IPS-11a (cell line): ENCODE data around the gene CFAP99.

Experiments used
- H3K4me3 ChIP-seq: one replicate; pipeline ENCODE4 v1.5.1; 2013; ENCODE audit warnings: low read depth, low read length, control low read depth

CFAP99 gene

DNA sequence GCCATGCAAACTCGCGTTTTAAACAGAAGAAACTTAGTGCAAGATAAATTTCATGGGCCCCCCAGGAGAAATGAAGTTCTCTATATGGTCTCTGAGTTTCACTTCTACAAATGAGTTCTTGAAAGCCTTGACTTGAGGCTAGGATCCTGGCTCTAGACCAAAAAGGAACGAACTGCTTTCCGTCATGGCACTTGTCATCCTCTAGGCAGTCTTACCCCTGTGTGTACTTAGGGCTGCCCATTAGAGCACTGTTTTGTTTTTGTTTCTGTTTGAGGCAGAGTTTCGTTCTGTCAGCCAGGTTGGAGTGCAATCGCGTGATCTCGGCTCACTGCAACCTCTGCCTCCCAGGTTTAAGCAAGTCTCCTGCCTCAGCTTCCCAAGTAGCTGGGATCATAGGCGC is 79.2 kb downstream of the CFAP99 start:
- no peak overlapping the region for H3K4me3 ChIP-seq

GRCh38 chr4:2500547-2500946 is 81.8 kb downstream of the CFAP99 start:
- H3K4me3 ChIP-seq, result no peak overlapping the region

GRCh38 chr4:2501034-2501594 is 82.4 kb downstream of the CFAP99 start:
- no peak overlapping the region for H3K4me3 ChIP-seq

- no peak overlapping the region for H3K4me3 ChIP-seq
Observed at GRCh38 chr4:2503809-2504208, 85.1 kb downstream of the CFAP99 start.

DNA sequence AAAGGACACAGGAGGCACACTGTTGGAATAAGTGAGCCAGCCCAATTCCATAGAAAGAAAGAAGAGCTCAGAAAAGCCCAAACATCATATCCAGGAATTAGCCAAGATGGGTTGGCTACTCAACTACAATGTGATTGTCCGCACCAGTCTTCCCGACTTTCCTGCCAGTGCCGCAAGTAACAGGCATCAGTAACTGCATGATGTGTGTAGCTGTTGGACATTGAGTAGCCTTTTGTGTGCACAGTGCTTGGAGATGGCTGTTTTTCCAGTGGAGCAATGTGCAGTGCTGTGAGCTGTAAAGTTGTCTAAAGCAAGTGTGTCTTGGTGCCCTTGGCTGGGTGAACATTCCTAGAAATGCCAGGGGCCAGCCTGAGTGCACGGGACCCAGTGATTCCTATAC is 88.5 kb downstream of the CFAP99 start:
- no peak overlapping the region for H3K4me3 ChIP-seq

DNA sequence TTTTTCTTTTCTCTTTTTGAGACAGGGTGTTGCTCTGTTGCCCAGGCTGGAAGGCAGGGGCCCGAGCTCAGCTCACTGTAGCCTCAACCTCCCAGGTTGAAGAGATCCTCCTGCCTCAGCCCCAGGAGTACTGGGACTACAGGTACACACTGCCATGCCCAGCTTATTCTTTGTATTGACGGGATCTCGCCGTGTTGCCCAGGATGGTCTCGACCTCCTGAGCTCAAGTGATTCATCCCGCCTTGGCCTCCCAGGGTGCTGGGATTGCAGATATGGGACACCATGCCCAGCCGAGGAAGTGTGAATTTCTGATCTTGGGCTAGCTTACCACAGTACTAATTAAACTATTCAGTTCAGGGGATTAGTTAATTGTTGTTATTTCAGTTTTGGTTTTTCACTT is 89.1 kb downstream of the CFAP99 start:
- H3K4me3 ChIP-seq, result no peak overlapping the region

GRCh38 chr4:2510351-2511259 is 91.8 kb downstream of the CFAP99 start:
- H3K4me3 ChIP-seq, result no peak overlapping the region

DNA sequence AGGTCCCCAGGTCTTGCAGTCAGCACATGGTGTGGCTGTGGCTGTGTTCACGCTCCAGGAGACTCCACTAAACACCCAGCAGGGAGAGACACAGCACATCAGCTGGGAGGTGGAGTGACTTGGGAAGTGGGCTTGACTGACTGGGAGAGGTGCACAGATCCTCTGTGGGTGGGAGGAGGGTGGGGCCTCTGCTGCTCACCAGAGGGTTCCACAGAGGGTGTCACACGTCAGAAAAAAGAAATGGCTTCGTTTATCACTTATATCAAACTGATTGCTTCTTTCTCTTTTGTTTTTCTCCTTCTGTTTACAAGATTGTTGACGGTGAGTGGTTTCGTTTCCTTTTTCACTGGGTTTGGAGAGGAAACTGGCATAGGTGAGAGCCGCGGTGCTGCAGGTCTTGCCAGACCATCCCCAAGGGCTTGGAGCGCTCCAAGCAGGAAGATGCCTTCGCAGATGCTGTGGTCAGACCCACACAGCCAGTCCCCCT is 92.9 kb downstream of the CFAP99 start:
- no peak overlapping the region for H3K4me3 ChIP-seq
